DND-41 (cell line): Measurements from ENCODE around the gene VANGL2.

Experiments used
- CTCF ChIP-seq: IDR thresholded peaks from 2 replicates; pipeline ENCODE4 v1.5.1; 2012; ENCODE audit warnings: borderline replicate concordance, low read length, moderate library complexity, mild to moderate bottlenecking; ENCODE audit not compliant: poor library complexity, severe bottlenecking; ENCODE audit errors: extremely low read depth
- EZH2 ChIP-seq: IDR thresholded peaks from 3 replicates; pipeline ENCODE4 v1.6.1; 2012; ENCODE audit warnings: borderline replicate concordance, low read depth, mild to moderate bottlenecking, moderate library complexity, low read length, inconsistent platforms; ENCODE audit not compliant: severe bottlenecking

- no peak for TF ChIP-seq CTCF
- no peak for TF ChIP-seq EZH2
Measured at GRCh38 chr1:160351629-160352028, 48.7 kb upstream of the VANGL2 start.
